ENCODE data around the gene GTPBP2. TPM values are rescaled to one million over a fixed set of nuclear protein-coding genes. Genes with fewer than 3 reads are reported as not detected.

GTPBP2 gene
- total and polyA plus RNA-seq, 2 donors (not counting 1 experiment from before 2014, with no cell fraction given) = 80.8 to 103 TPM

DNA sequence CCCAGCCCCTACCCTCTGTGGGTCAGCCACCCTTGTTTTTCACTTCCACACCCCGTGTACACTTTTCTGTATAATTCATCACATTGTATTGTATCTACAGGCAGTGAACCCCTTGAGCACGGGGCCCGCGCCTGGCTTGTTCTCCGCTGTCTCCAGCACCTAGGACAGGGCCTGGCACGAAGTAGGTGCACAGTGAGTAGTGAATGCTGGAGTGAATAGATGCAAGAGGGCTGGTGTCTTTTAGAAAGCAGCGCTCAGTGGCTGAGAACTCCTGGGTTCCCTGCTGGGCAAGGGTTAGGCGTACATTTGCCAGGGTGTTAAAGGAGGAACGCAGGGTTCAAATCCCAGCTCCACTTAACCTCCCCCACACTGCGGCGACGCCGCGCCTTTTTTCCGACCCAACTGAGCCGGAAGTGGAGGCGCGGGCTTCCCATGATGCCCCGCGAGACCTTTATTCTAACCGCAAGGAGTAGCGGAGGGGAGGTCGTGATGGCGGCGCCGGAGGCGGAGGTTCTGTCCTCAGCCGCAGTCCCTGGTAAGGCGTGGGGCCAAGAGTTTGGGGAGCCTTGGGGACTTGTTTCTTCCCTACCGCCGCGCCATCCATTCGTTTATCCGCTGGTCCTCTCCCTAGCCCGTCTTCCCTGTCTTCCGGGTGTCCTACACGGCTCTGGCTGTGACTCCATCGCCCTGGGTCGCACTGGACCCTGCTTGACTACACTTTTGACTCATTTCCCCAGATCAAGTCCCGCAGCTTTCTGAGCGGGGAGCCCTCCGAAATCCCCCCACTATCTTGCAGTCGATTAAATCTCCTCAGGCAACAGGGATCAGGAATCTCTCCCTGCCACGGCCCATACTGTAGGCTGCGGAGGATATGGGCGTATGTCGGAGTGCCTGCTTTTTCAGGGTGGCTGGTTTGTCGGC is 6.6 kb upstream of the GTPBP2 start, which contains the start of gene MAD2L1BP:
Gene MAD2L1BP, plus strand, starts transcription at position 454 of the 921 bp plus-strand sequence. Its CDS starts 36 bp downstream, at position 490.
- peak within 1 kb of the TSS; percentile 98 for H3K27ac Mint-ChIP-seq
- H3K4me1 ChIP-seq (ENCODE audit: control insufficient read depth in 2 of 2, insufficient read depth in 2 of 2, low read length in 2 of 2) = peaks cover 16 to 43% of the 10 kb centered on the region in 2 donors
- H3K36me3 ChIP-seq (replicated peaks in 1 of 2; ENCODE audit: control extremely low read depth in 1 of 2, control insufficient read depth in 1 of 2, extremely low read depth in 1 of 2, insufficient read depth in 2 of 2, low read length in 1 of 2) = peaks cover 5 to 12% of the 10 kb centered on the region in 2 experiments
- H2AFZ ChIP-seq (ENCODE audit: insufficient read depth, low read depth, low read length, poor library complexity, severe bottlenecking) = peak within 1 kb of the TSS; percentile 97
- WGBS (ENCODE audit: insufficient coverage) = 5% methylated on average over 43 of the region's 48 CpGs
- H3K27me3 Mint-ChIP-seq = no peaks in the 10 kb centered on the region
- H3K4me1 Mint-ChIP-seq = peaks cover 39% of the 10 kb centered on the region
- CTCF ChIA-PET = interaction anchor here (1.3 to 1.8 kb wide), 4 partner anchors 12 to 443 kb away, joined by 4 to 8 read pairs (median 5); no protein-coding TSS in a partner anchor
- no peaks in the 10 kb centered on the region for H3K27me3 ChIP-seq (replicated peaks in 1 of 4; ENCODE audit: control extremely low read depth in 1 of 4, control insufficient read depth in 3 of 4, insufficient read depth in 4 of 4, low read length in 3 of 4)
- H3K4me3 ChIP-seq (ENCODE audit: control extremely low read depth in 1 of 5, extremely low read depth in 1 of 5, insufficient read depth in 1 of 5, low read depth in 2 of 5, low read length in 4 of 5) = peak within 1 kb of the TSS; percentile 79 to 98 (median 94)
- peaks cover 14% of the 10 kb centered on the region for H4K20me1 ChIP-seq (ENCODE audit: control insufficient read depth, insufficient read depth, low read length, poor library complexity, severe bottlenecking)
- H3K4me3 Mint-ChIP-seq = peak within 1 kb of the TSS; percentile 99
- H3K9me3 Mint-ChIP-seq (ENCODE audit: insufficient read depth) = no peaks in the 10 kb centered on the region
- peak; percentile 86 for DNase-seq
- POLR2A ChIA-PET = no interaction called here
- H3K27ac ChIP-seq (ENCODE audit: low read length in 2 of 2) = peak within 1 kb of the TSS; percentile 84 to 88
- peak; percentile 88 for ATAC-seq (ENCODE audit: low read depth)
- H3K79me2 ChIP-seq (ENCODE audit: control insufficient read depth, insufficient read depth, low read length) = peaks cover 52% of the 10 kb centered on the region
- intact Hi-C loops (cut with micrococcal nuclease) = loop anchor here (1.0 kb wide), 1 partner anchor 10 kb away; the partner anchor contains the start of gene RSPH9
- peak within 1 kb of the TSS; percentile 92 for H3K9ac ChIP-seq (ENCODE audit: low read length)
- no peaks in the 10 kb centered on the region for H3K9me3 ChIP-seq (ENCODE audit: control extremely low read depth in 1 of 3, control insufficient read depth in 2 of 3, insufficient read depth in 1 of 3, low read length in 2 of 3)
- H3K4me2 ChIP-seq (replicated peaks; ENCODE audit: low read depth, low read length, poor library complexity, severe bottlenecking) = peak within 1 kb of the TSS; percentile 86
- TF ChIP-seq EZH2 (IDR thresholded peaks at IDR 0.05; ENCODE audit: borderline replicate concordance, insufficient read depth, low read depth, low read length, poor library complexity, severe bottlenecking) = no peak
- TF ChIP-seq CTCF (IDR thresholded peaks at IDR 0.05) = no peak
